Endothelial cell of umbilical vein (primary cell): Measurements from ENCODE around the gene XIRP2. TPM values are rescaled to one million over a fixed set of nuclear protein-coding genes. Genes with fewer than 3 reads are reported as not detected.

Source experiments
- BruUV-seq: library from RNA; stranded (reverse); fragments of 400-500 nt; replicated peaks from 2 replicates; lab custom pipeline; 2021; lab: Mats Ljungman, UMichigan
- CTCF ChIA-PET: fragments of 300-600, 350-600 bp; sonication (Branson Sonifier 250); formaldehyde crosslinking; loops from one replicate; lab custom pipeline; 2021; ENCODE audit warnings: antibody characterized with exemption, inconsistent platforms; lab: Charles Lee
- POLR2A ChIA-PET: fragments of 300-600, 350-600 bp; sonication (Branson Sonifier 250); formaldehyde crosslinking; loops from one replicate; lab custom pipeline; 2021; ENCODE audit warnings: antibody characterized with exemption, inconsistent platforms; lab: Charles Lee
- DNase-seq: peaks from one replicate; pipeline ENCODE4 v3.0.0-alpha.2; 2011; ENCODE audit warnings: low read depth, low spot score
- FAIRE-seq: peaks from 2 replicates; lab custom pipeline; 2011; peaks lifted over from hg19 to GRCh38; lab: Jason Lieb, UNC
- H2AFZ ChIP-seq: 2 replicates; pipeline ENCODE4 v1.6.0; 2012; ENCODE audit warnings: low read depth, low read length, control low read depth, inconsistent platforms
- H3K27ac ChIP-seq: 2 replicates; pipeline ENCODE4 v1.5.1; 2011; ENCODE audit warnings: low read depth, mild to moderate bottlenecking, control low read depth, low read length, moderate library complexity; ENCODE audit not compliant: insufficient read depth
- H3K27me3 ChIP-seq, 2 experiments: 2 replicates each; pipeline versions ENCODE4 v1.6.0 to v1.6.1; 2011; ENCODE audit warnings: low read length in 2 of 2, mixed read lengths in 1 of 2; ENCODE audit not compliant: control insufficient read depth in 2 of 2, insufficient read depth in 2 of 2
- H3K36me3 ChIP-seq, 2 experiments: 2 replicates in 1 of 2; 3 replicates in 1 of 2; pipeline ENCODE4 v1.5.1; 2011; ENCODE audit warnings: low read length in 2 of 2, mild to moderate bottlenecking in 1 of 2, moderate library complexity in 1 of 2; ENCODE audit not compliant: control insufficient read depth in 2 of 2, insufficient read depth in 2 of 2; ENCODE audit errors: extremely low read depth in 1 of 2
- H3K4me1 ChIP-seq: 3 replicates; pipeline ENCODE4 v1.5.1; 2011; ENCODE audit warnings: mild to moderate bottlenecking, low read length; ENCODE audit not compliant: control insufficient read depth, insufficient read depth; ENCODE audit errors: extremely low read depth
- H3K4me2 ChIP-seq: 2 replicates; pipeline ENCODE4 v1.6.1; 2011; ENCODE audit warnings: low read length, control low read depth, mixed read lengths; ENCODE audit not compliant: insufficient read depth
- H3K4me3 ChIP-seq, 3 experiments: fragments of 200-600 bp in 1 of 3; sonication (generic), shearing (Covaris generic) in 1 of 3; replicated peaks in 1 of 3; 2 replicates each; pipeline ENCODE4 v1.5.1; 2011 to 2016; ENCODE audit warnings: control low read depth in 3 of 3, low read length in 3 of 3, mild to moderate bottlenecking in 2 of 3, inconsistent platforms in 1 of 3, low read depth in 1 of 3, moderate library complexity in 1 of 3; ENCODE audit not compliant: insufficient read depth in 1 of 3
- H3K79me2 ChIP-seq: 2 replicates; pipeline ENCODE4 v1.6.0; 2012; ENCODE audit warnings: low read length, inconsistent platforms; ENCODE audit not compliant: control insufficient read depth, insufficient read depth
- H3K9ac ChIP-seq: replicated peaks from 2 replicates; pipeline ENCODE3; 2011; ENCODE audit warnings: low read length, control low read depth; ENCODE audit not compliant: insufficient read depth; ENCODE audit errors: extremely low read depth
- H3K9me1 ChIP-seq: replicated peaks from 3 replicates; pipeline ENCODE4 v1.6.0; 2011; ENCODE audit warnings: mild to moderate bottlenecking, low read length; ENCODE audit not compliant: control insufficient read depth, insufficient read depth; ENCODE audit errors: extremely low read depth
- H3K9me3 ChIP-seq: replicated peaks from 2 replicates; pipeline ENCODE4 v1.5.1; 2012; ENCODE audit warnings: low read length, inconsistent platforms; ENCODE audit not compliant: control insufficient read depth, insufficient read depth
- H4K20me1 ChIP-seq: replicated peaks from 2 replicates; pipeline ENCODE3; 2011; ENCODE audit warnings: mild to moderate bottlenecking, low read length; ENCODE audit not compliant: control insufficient read depth, insufficient read depth; ENCODE audit errors: extremely low read depth
- EZH2 ChIP-seq: IDR thresholded peaks from 2 replicates; pipeline ENCODE4 v1.6.1; 2012; ENCODE audit warnings: borderline replicate concordance, low read depth, mild to moderate bottlenecking, moderate library complexity, low read length, inconsistent platforms; ENCODE audit not compliant: severe bottlenecking
- FOS ChIP-seq: IDR thresholded peaks from 2 replicates; pipeline ENCODE4 v1.6.1; 2011; ENCODE audit warnings: mild to moderate bottlenecking, low read length, moderate library complexity, borderline replicate concordance; ENCODE audit not compliant: insufficient read depth
- GATA2 ChIP-seq: IDR thresholded peaks from 2 replicates; pipeline ENCODE4 v1.7.0; 2011; ENCODE audit warnings: low read depth, mild to moderate bottlenecking, moderate library complexity, mixed read lengths, low read length; ENCODE audit not compliant: insufficient read length, insufficient read depth
- JUN ChIP-seq: IDR thresholded peaks from 2 replicates; pipeline ENCODE4 v1.6.1; 2011; ENCODE audit warnings: borderline replicate concordance, low read depth; ENCODE audit not compliant: insufficient read length, insufficient read depth
- MAX ChIP-seq: IDR thresholded peaks from 2 replicates; pipeline ENCODE4 v1.6.1; 2011; ENCODE audit not compliant: insufficient read depth, insufficient read length
- MYC ChIP-seq: IDR thresholded peaks from one replicate; pipeline ENCODE4 v1.6.1; 2011; ENCODE audit warnings: mild to moderate bottlenecking, low read depth, low read length
- POLR2A ChIP-seq: IDR thresholded peaks from 2 replicates; pipeline ENCODE4 v1.6.1; 2012; ENCODE audit warnings: low read depth, mild to moderate bottlenecking, control low read depth, low read length
- POLR2AphosphoS5 ChIP-seq: IDR thresholded peaks from 2 replicates; pipeline ENCODE4 v1.6.1; 2012; ENCODE audit warnings: low read depth, mild to moderate bottlenecking, control low read depth, low read length, moderate library complexity; ENCODE audit not compliant: insufficient read depth
- dilution Hi-C: fragments of 300-500 bp; cut with MboI; formaldehyde crosslinking; loops from one replicate; pipeline ENCODE4 v1.15.0; 2019; ENCODE audit warnings: low sequenced_read_pairs; ENCODE audit not compliant: extremely low pct_ligation_motif_present
- intact Hi-C: fragments of 100-400 bp; cut with micrococcal nuclease; formaldehyde crosslinking; loops from one replicate; pipeline ENCODE4 v1.10.0; 2022
- polyA plus RNA-seq, 4 experiments: library from polyadenylated mRNA; depleted of rRNA in 3 of 4; stranded (reverse) in 3 of 4; unstranded in 1 of 4; fragments of >200 nt; gene quantifications; 2 replicates each; pipeline versions ENCODE4 v1.2.1 to v1.2.3, GENCODE V29; 2011 to 2012; ENCODE audit warnings: missing spikeins in 1 of 4
- total RNA-seq: library from RNA; stranded (reverse); gene quantifications from 2 replicates; pipeline ENCODE4 v1.2.3, GENCODE V29; 2021
- TF ChIP-seq, protein P1 (sequence below), 2 donors: IDR thresholded peaks; 1 replicate in 1 of 2; 2 replicates in 1 of 2; pipeline ENCODE4 v1.5.1; 2011; ENCODE audit warnings: low read length in 2 of 2, mild to moderate bottlenecking in 2 of 2, moderate library complexity in 2 of 2, control low read depth in 1 of 2, inconsistent platforms in 1 of 2, low read depth in 1 of 2; ENCODE audit not compliant: insufficient read depth in 1 of 2; ENCODE audit errors: extremely low read depth in 1 of 2

The XIRP2 gene
- total and polyA plus RNA-seq, 2 donors (not counting 3 experiments of a cell fraction or from before 2014, with no cell fraction given) = 0.08 to 0.66 TPM

GRCh38 chr2:167198009-167198408 lies 309.7 kb downstream of the XIRP2 start:
- TF ChIP-seq GATA2 (no peak), POLR2AphosphoS5 (no peak), MYC (no peak), POLR2A (no peak), JUN (no peak), EZH2 (no peak), MAX (no peak), FOS (no peak)
- TF ChIP-seq, protein P1, sequence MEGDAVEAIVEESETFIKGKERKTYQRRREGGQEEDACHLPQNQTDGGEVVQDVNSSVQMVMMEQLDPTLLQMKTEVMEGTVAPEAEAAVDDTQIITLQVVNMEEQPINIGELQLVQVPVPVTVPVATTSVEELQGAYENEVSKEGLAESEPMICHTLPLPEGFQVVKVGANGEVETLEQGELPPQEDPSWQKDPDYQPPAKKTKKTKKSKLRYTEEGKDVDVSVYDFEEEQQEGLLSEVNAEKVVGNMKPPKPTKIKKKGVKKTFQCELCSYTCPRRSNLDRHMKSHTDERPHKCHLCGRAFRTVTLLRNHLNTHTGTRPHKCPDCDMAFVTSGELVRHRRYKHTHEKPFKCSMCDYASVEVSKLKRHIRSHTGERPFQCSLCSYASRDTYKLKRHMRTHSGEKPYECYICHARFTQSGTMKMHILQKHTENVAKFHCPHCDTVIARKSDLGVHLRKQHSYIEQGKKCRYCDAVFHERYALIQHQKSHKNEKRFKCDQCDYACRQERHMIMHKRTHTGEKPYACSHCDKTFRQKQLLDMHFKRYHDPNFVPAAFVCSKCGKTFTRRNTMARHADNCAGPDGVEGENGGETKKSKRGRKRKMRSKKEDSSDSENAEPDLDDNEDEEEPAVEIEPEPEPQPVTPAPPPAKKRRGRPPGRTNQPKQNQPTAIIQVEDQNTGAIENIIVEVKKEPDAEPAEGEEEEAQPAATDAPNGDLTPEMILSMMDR (IDR thresholded peaks at IDR 0.05; ENCODE audit: extremely low read depth in 1 of 2, insufficient read depth in 1 of 2, low read depth in 1 of 2, low read length in 2 of 2) = no peak
- no peaks in the 10 kb centered on the region for H3K9me3 ChIP-seq
- H2AFZ ChIP-seq = no peak overlapping the region
- CTCF ChIA-PET = no interaction called here
- no peaks in the 10 kb centered on the region for H3K79me2 ChIP-seq
- no peaks in the 10 kb centered on the region for H3K27me3 ChIP-seq
- DNase-seq (no peak), FAIRE-seq (no peak)
- H3K9ac ChIP-seq = no peak overlapping the region
- H4K20me1 ChIP-seq = no peaks in the 10 kb centered on the region
- H3K27ac ChIP-seq = no peak overlapping the region
- no peak overlapping the region for H3K4me3 ChIP-seq
- no peak overlapping the region for H3K4me2 ChIP-seq
- no peaks in the 10 kb centered on the region for H3K9me1 ChIP-seq
- POLR2A ChIA-PET = no interaction called here
- no peaks in the 10 kb centered on the region for H3K4me1 ChIP-seq
- no peaks in the 10 kb centered on the region for H3K36me3 ChIP-seq
- dilution Hi-C loops = no loop called here
- no TSS peak for BruUV-seq
- intact Hi-C loops = no loop called here
